ENCODE data around the gene AXIN2. TPM values are rescaled to one million over a fixed set of nuclear protein-coding genes. Genes with fewer than 3 reads are reported as not detected.

AXIN2 gene
- total and polyA plus RNA-seq, 10 of the 15 experiments (the other 5 are each of a cell fraction or from before 2014, with no cell fraction given) = 0.47 to 7.8 (median 3.1) TPM

- Histone ChIP-seq H3K79me2 (ENCODE audit: control insufficient read depth, insufficient read depth, low read length) (no peaks in the 10 kb centered on the region), H3K9me3 (replicated peaks; ENCODE audit: control insufficient read depth, insufficient read depth, low read length) (no peaks in the 10 kb centered on the region), H3K4me1 (ENCODE audit: control insufficient read depth, insufficient read depth, low read length) (no peaks in the 10 kb centered on the region), H2AFZ (ENCODE audit: control insufficient read depth, low read depth, low read length) (no peak overlapping the region), H3K4me3 (no peak overlapping the region), H3K27me3 (replicated peaks in 1 of 2; ENCODE audit: control insufficient read depth in 2 of 2, insufficient read depth in 2 of 2, low read length in 1 of 2) (no peaks in the 10 kb centered on the region), H3K27ac (ENCODE audit: control insufficient read depth, insufficient read depth) (no peak overlapping the region), H4K20me1 (ENCODE audit: control insufficient read depth, insufficient read depth) (no peaks in the 10 kb centered on the region), H3K4me2 (ENCODE audit: control insufficient read depth, insufficient read depth) (no peak overlapping the region), H3K9ac (ENCODE audit: control insufficient read depth, insufficient read depth, low read length) (no peak overlapping the region), H3K36me3 (ENCODE audit: control insufficient read depth in 2 of 2, insufficient read depth in 2 of 2, low read length in 1 of 2) (peaks cover 0 to 14% of the 10 kb centered on the region in 2 experiments; a peak in 3 of 4 replicates)
- ChIA-PET CTCF (no interaction called here), POLR2A (no interaction called here), RAD21 (ENCODE audit: unreplicated experiment) (no interaction called here), SMC1A (ENCODE audit: uncharacterized antibody, unreplicated experiment) (no interaction called here)
- 20% methylated on average over 9 of the region's 9 CpGs for WGBS (ENCODE audit: insufficient coverage, insufficient replicate concordance, low lambda C conversion rate, missing lambda C conversion rate)
- FAIRE-seq (no peak), DNase-seq (ENCODE audit: low read depth, low spot score) (no peak), ATAC-seq (no peak)
- intact Hi-C loops (cut with micrococcal nuclease; ENCODE audit: unreplicated experiment) = no loop called here
- TF ChIP-seq TCF7 (IDR thresholded peaks at IDR 0.05; ENCODE audit: borderline replicate concordance) (no peak), USF2 (IDR thresholded peaks at IDR 0.05; ENCODE audit: borderline replicate concordance, low read depth, low read length) (no peak), CBX5 (IDR thresholded peaks at IDR 0.05; ENCODE audit: low read depth) (no peak), ZBTB11 (CRISPR knock-in tag; IDR thresholded peaks at IDR 0.05) (no peak), ZNF274 (IDR thresholded peaks at IDR 0.05; ENCODE audit: insufficient read depth, insufficient read length) (no peak), E4F1 (IDR thresholded peaks at IDR 0.05; ENCODE audit: borderline replicate concordance, partially characterized antibody) (no peak), FOXK2 (IDR thresholded peaks at IDR 0.05) (no peak), JUNB (IDR thresholded peaks at IDR 0.05) (no peak), YBX1 (IDR thresholded peaks at IDR 0.05) (no peak), ZZZ3 (IDR thresholded peaks at IDR 0.05; ENCODE audit: control insufficient read depth, insufficient read length, low read depth) (no peak)
- no TSS peak for BruUV-seq (replicated peaks)
- in situ Hi-C loops (cut with MboI) = no loop called here
Measured at GRCh38 chr17:65532101-65532890, 29.2 kb downstream of the AXIN2 start.
